ENCODE data around the gene PLXNA3.

Gene PLXNA3

DNA sequence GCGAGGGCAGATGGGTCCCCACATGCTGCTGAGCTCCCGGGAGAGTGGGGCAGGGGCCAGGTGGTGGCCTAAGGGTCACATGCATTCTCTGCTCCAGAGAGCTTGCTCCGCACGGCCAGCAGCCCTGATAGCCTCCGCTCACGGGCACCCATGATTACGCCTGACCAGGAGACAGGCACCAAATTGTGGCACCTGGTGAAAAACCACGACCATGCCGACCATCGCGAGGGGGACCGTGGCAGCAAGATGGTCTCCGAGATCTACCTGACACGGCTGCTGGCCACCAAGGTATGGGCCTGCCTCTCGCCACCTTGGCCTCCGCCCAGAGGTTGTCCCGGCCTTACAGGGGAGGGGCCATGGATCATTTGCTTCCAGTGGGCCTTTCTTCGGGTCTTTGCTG lies 11.8 kb downstream of the PLXNA3 start:
- TF ChIP-seq CTCF (IDR thresholded peaks at IDR 0.05; ENCODE audit: low read depth, low read length): no peak
- no peak for TF ChIP-seq MYC (IDR thresholded peaks at IDR 0.05; ENCODE audit: low read depth, low read length)
- no peak for TF ChIP-seq POLR2A (IDR thresholded peaks at IDR 0.05; ENCODE audit: extremely low read depth, insufficient read length)
- H3K4me3 ChIP-seq (ENCODE audit: low read depth, low read length): no peak overlapping the region
- no peak for DNase-seq (ENCODE audit: low read depth)

GRCh38 chrX:154470434-154470833 lies 12.4 kb downstream of the PLXNA3 start:
- no peak for DNase-seq (ENCODE audit: low read depth)
- TF ChIP-seq MYC (IDR thresholded peaks at IDR 0.05; ENCODE audit: low read depth, low read length): no peak
- TF ChIP-seq POLR2A (IDR thresholded peaks at IDR 0.05; ENCODE audit: extremely low read depth, insufficient read length): no peak
- TF ChIP-seq, protein P1, sequence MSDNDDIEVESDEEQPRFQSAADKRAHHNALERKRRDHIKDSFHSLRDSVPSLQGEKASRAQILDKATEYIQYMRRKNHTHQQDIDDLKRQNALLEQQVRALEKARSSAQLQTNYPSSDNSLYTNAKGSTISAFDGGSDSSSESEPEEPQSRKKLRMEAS (IDR thresholded peaks at IDR 0.05; ENCODE audit: low read depth, low read length): no peak
- TF ChIP-seq CTCF (IDR thresholded peaks at IDR 0.05; ENCODE audit: low read depth, low read length): no peak
- no peak overlapping the region for H3K4me3 ChIP-seq (ENCODE audit: low read depth, low read length)

DNA sequence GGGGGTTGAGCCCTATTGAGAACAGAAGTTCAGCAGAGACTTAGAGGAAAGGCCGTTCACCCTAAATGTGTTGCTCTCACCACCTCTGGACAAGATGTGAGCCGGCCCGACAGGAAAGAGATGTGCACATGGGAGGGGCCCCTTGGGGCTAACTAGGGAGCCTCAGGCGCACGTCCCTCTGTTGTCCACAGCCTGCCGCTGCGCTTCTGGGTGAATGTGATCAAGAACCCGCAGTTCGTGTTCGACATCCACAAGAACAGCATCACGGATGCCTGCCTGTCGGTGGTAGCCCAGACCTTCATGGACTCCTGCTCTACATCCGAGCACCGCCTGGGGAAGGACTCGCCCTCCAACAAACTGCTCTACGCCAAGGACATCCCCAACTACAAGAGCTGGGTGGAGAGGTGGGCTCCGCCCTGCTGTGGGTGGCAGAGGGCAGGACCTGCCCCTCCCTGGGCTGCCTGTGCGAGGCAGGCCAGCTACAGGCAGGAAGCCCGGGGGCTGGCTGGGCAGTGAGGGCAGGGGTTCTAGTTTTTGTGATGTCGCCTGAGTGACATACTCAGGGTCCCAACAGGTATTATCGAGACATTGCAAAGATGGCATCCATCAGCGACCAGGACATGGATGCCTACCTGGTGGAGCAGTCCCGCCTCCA lies 13.0 kb downstream of the PLXNA3 start:
- DNase-seq (ENCODE audit: low read depth): no peak
- TF ChIP-seq POLR2A (IDR thresholded peaks at IDR 0.05; ENCODE audit: extremely low read depth, insufficient read length) (no peak), MYC (IDR thresholded peaks at IDR 0.05; ENCODE audit: low read depth, low read length) (no peak), CTCF (IDR thresholded peaks at IDR 0.05; ENCODE audit: low read depth, low read length) (no peak)
- TF ChIP-seq, protein P1 (IDR thresholded peaks at IDR 0.05; ENCODE audit: low read depth, low read length): no peak
- H3K4me3 ChIP-seq (ENCODE audit: low read depth, low read length): no peak overlapping the region

- H3K4me3 ChIP-seq (ENCODE audit: low read depth, low read length): no peak overlapping the region
- TF ChIP-seq, protein P1 (IDR thresholded peaks at IDR 0.05; ENCODE audit: low read depth, low read length): no peak
- TF ChIP-seq MYC (IDR thresholded peaks at IDR 0.05; ENCODE audit: low read depth, low read length) (no peak), CTCF (IDR thresholded peaks at IDR 0.05; ENCODE audit: low read depth, low read length) (no peak), POLR2A (IDR thresholded peaks at IDR 0.05; ENCODE audit: extremely low read depth, insufficient read length) (no peak)
- no peak for DNase-seq (ENCODE audit: low read depth)
Observed at GRCh38 chrX:154471839-154472684, 14.0 kb downstream of the PLXNA3 start.

- TF ChIP-seq, protein P1 (IDR thresholded peaks at IDR 0.05; ENCODE audit: low read depth, low read length): no peak
- no peak for TF ChIP-seq CTCF (IDR thresholded peaks at IDR 0.05; ENCODE audit: low read depth, low read length)
- no peak for TF ChIP-seq POLR2A (IDR thresholded peaks at IDR 0.05; ENCODE audit: extremely low read depth, insufficient read length)
- TF ChIP-seq MYC (IDR thresholded peaks at IDR 0.05; ENCODE audit: low read depth, low read length): no peak
- no peak overlapping the region for H3K4me3 ChIP-seq (ENCODE audit: low read depth, low read length)
- DNase-seq (ENCODE audit: low read depth): no peak
Observed at GRCh38 chrX:154472685-154473632, 14.9 kb downstream of the PLXNA3 start.

Data from NB4 (cell line).